DND-41 (cell line): ENCODE data around the gene PRKCB.

Source experiments
- EZH2 ChIP-seq: IDR thresholded peaks from 3 replicates; pipeline ENCODE4 v1.6.1; 2012; ENCODE audit warnings: borderline replicate concordance, low read depth, mild to moderate bottlenecking, moderate library complexity, low read length, inconsistent platforms; ENCODE audit not compliant: severe bottlenecking
- TF ChIP-seq, protein P1 (sequence below): IDR thresholded peaks from 2 replicates; pipeline ENCODE4 v1.5.1; 2012; ENCODE audit warnings: borderline replicate concordance, low read length, moderate library complexity, mild to moderate bottlenecking; ENCODE audit not compliant: poor library complexity, severe bottlenecking; ENCODE audit errors: extremely low read depth

DNA sequence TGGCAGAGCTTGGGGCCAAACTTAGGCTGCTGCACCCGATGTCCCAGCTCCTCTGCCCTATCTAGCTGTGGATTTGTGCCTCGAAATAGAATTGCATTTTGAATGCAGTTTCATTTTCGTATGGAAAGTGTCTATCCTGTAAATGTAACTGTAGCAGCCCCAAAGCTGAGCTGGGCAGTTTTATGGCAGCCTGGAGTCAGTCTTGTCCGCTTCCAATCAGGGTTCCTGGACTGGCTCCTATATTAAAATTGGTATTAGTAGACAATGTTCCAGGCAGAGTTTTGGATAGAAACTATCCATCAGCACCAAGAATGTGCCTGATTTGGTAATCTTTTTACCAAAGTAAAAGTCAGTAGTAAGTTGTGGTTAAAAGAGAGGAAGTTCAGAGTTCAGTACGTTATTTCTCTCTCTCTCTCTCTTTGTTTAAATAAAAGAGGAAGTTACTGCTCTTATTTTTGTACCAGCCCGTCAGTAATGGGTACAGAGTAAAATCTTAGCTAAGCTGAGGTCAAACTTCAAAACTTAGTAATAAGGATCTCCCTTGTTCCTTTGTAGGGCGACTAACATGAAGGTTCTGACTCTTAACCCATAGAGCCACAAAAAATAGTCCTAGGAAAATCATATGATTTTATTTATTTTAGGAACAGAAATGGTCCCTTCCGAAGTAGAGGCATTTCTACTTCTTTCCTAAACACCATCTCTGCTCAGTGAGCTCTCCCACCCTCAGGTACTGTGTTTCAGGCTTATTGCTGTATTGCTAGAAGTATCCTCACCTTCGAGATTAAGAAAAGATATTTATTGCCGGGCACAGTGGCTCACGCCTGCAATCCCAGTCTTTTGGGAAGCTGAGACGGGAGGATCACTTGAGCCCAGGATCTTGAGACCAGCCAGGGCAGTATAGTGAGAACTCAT lies 28.0 kb downstream of the PRKCB start:
- TF ChIP-seq, protein P1, sequence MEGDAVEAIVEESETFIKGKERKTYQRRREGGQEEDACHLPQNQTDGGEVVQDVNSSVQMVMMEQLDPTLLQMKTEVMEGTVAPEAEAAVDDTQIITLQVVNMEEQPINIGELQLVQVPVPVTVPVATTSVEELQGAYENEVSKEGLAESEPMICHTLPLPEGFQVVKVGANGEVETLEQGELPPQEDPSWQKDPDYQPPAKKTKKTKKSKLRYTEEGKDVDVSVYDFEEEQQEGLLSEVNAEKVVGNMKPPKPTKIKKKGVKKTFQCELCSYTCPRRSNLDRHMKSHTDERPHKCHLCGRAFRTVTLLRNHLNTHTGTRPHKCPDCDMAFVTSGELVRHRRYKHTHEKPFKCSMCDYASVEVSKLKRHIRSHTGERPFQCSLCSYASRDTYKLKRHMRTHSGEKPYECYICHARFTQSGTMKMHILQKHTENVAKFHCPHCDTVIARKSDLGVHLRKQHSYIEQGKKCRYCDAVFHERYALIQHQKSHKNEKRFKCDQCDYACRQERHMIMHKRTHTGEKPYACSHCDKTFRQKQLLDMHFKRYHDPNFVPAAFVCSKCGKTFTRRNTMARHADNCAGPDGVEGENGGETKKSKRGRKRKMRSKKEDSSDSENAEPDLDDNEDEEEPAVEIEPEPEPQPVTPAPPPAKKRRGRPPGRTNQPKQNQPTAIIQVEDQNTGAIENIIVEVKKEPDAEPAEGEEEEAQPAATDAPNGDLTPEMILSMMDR: no peak
- TF ChIP-seq EZH2: no peak
